GM08714 (cell line): Measurements from ENCODE around the gene TSSK2.

Experiments used
- H3K4me3 ChIP-seq: fragments of 200-500 bp; sonication (Bioruptor generic); 2 replicates; pipeline ENCODE4 v1.5.1; 2014; ENCODE audit warnings: mild to moderate bottlenecking, low read length, inconsistent platforms
- ZNF274 ChIP-seq: IDR thresholded peaks from 2 replicates; pipeline ENCODE4 v1.6.1; 2012; ENCODE audit warnings: mild to moderate bottlenecking, low read depth, low read length

Gene TSSK2

GRCh38 chr22:19097518-19097917 is 33.6 kb upstream of the TSSK2 start:
- no peak for TF ChIP-seq ZNF274
- no peak overlapping the region for H3K4me3 ChIP-seq

GRCh38 chr22:19098157-19098556 is 33.0 kb upstream of the TSSK2 start:
- no peak overlapping the region for H3K4me3 ChIP-seq
- no peak for TF ChIP-seq ZNF274

DNA sequence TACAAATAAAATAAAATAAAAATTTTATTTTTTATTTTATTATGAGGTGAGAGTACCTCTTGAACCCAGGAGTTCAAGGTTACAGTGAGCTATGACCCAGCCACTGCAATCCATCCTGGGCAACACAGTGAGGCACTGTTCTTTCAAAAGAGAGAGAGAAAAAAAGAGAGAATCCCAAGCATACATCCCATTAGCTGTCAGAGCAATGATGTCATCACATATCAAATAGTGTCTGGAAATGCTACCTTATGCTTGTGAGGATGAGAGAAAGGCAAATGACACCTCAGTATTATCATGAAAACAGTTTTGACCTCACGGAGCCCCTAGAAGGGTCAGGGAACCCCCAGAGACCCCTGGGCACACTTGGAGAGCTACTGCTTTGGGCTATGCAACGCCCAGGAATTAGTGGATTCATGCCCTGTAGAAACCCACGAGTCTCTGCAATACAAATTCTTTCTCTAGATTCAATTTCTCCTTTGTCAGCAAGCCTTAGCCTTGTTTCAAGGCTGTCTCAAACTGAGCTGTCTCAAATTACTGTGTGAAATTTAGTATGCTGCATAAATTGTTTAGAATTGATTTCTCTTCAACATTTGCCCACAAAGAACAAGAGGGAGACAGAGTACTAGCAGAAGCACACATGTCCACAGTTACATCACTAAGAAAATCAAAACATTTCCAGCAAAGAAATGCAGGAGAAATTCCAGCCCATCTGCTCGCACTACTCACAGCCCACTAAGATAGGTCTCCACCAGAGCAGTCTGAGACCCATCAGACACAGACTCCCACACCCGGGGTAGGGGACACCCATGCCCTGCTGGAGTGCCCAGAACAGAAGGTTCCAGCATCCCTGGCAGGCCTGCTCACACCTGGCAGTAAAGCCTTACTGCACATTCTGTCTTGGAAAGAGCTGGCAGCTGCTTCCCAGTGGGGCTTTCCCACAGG is 27.0 kb upstream of the TSSK2 start:
- no peak for TF ChIP-seq ZNF274
- no peak overlapping the region for H3K4me3 ChIP-seq

DNA sequence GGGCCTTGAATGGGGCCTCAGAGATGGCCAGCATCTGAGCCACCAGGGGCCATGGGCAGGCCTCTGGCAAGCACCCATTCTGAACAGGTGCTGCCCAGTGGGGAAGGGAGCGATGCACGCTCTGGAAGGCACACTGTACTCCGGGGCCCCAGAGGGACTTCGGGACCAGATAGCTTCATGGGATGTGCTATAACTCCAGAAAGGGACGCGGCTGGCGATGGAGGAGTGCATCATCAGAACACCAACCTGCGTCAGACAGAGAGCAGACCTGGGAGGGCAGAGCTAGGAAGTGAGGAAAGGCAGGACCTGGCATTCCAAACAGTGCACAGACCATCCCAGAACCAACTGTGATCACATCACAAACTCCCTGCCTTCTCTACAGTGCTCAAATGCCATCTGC is 25.7 kb upstream of the TSSK2 start:
- no peak overlapping the region for H3K4me3 ChIP-seq
- TF ChIP-seq ZNF274 = no peak

DNA sequence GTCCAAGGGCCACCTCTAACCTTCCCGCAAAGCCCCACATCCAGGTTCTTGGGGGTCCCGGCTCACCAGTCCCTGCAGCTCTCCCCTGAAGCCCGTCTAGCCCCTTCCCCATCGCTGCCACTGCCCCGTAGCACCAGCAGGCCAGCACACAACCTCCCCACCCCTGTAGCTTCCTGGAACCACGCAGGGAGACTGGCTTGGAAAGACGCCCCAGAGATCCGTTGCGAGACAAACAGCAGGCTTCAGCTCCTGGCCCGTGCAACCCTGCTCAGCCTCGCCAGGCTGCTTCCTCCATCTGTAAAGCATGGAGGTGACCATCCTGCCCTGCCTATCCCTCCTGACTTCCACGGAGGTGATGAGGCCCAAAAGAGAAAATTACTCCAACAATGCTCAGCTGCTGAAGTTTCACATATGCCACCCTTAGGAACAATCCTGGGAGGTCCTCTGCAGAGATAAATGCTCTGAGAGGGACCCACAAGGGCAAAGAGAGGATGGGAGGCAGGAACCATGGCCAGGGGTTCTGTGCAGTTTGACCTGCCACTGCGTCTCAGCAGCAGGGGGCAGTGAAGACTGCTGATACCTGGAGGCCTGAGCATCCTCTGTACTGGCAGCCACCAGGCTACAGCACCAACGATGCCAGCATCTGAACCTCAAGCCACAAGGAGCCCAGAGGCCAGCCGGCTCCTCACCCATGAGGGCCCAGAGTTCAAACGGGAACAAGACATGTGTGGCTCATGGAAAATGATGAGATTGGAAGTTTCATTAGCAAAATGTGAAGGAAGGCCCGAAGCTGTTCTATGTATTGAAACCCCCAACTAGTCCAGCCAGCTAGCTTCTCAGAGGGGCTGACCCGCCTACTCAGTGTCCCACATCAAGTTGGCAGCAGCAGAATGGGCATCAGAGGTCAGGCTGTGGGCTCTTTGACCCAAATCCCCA is 25.0 kb upstream of the TSSK2 start:
- H3K4me3 ChIP-seq = no peak overlapping the region
- TF ChIP-seq ZNF274 = no peak

- TF ChIP-seq ZNF274 = no peak
- H3K4me3 ChIP-seq = no peak overlapping the region
Observed at GRCh38 chr22:19106886-19107729, 24.0 kb upstream of the TSSK2 start.

DNA sequence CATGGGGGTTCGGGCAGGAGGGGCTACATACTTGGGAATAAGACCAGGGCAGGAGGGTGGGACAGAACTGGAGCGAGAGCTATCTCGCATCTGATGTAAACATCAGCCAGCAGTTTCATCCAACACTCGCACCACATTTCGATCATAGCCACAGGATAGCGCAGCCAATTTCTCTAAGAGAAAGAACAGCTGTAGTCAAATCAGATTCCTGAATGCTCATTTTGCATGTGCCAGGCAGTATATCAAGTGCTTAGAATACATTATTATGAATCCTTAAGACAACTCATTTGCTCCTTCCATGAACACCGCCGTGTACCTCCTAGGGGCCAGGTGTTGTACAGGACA is 23.4 kb upstream of the TSSK2 start:
- H3K4me3 ChIP-seq = no peak overlapping the region
- TF ChIP-seq ZNF274 = no peak

DNA sequence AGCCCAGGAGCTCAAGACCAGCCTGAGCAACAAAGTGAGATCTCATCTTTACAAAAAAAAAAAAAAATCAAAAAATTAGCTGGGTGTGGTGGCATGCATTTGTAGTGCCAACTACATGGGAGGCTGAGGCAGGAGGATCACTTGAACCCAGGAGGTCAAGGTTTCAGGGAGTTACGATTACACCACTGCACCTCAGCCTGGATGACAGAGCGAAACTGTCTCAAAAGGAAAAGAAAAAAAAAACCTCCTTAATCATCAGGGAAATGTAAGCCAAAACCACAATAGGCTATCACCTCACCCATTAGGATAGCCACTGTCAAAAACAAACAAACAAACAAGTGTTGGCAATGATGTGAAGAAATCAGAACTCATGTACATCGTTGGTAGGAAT is 22.3 kb upstream of the TSSK2 start:
- TF ChIP-seq ZNF274 = no peak
- H3K4me3 ChIP-seq = no peak overlapping the region

GRCh38 chr22:19109198-19110063 is 21.7 kb upstream of the TSSK2 start:
- TF ChIP-seq ZNF274 = no peak
- peak overlapping the region; percentile 20; the same call in 1 of the 2 replicates for H3K4me3 ChIP-seq

GRCh38 chr22:19110064-19110458 is 21.0 kb upstream of the TSSK2 start:
- H3K4me3 ChIP-seq = no peak overlapping the region; the same call in 1 of the 2 replicates
- TF ChIP-seq ZNF274 = no peak

DNA sequence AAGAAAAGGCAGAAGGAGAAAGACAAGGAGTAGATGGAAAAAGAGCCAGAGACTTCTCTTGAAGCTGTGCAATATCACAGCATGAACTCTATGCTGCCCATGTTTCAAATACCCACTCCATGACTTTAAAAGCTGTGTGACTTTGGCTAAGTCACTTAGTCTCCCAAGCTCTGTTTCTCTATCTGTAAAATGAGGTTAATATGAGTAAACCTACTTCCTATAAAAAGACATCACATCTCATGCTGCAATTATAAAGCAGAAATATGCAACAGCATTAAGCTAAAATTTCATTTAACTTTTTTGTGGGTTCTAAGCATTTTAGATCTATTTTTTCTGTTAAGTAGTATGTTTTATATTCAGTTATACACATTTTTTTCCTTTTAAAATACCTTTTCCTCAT is 20.5 kb upstream of the TSSK2 start:
- TF ChIP-seq ZNF274 = no peak
- H3K4me3 ChIP-seq = no peak overlapping the region

- TF ChIP-seq ZNF274 = no peak
- no peak overlapping the region for H3K4me3 ChIP-seq
Observed at GRCh38 chr22:19111140-19111539, 20.0 kb upstream of the TSSK2 start.

DNA sequence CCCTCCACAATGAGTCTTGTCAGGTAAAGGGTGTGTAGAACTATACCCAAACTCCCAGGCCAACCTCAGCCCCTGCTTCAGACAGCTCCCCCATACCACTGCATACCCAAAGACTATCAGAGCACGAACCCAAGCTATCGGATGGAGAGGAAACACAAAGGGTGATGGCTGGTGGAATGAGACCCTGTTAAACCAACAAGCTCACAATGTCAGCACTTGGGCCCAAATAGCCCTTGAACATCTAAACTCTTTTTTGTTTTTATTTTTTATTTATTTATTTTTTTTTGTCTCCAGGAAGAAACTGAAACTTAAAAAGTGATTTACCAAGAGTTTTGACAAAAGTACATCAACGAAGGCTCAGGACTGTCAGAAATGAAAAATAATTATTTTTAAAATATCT is 19.5 kb upstream of the TSSK2 start:
- H3K4me3 ChIP-seq = no peak overlapping the region
- TF ChIP-seq ZNF274 = no peak
